HepG2 (cell line): ENCODE data around the gene WWC2. TPM values are rescaled to one million over a fixed set of nuclear protein-coding genes. Genes with fewer than 3 reads are reported as not detected.

Experiments
- ATAC-seq: fragments of 200-7000 bp; cut with Tn5 transposase; 3 replicates; pipeline ENCODE4 v1.9.1; 2020; ENCODE audit warnings: mild to moderate bottlenecking, moderate library complexity
- BruUV-seq: library from RNA; stranded (reverse); fragments of 400-500 nt; replicated peaks from 2 replicates; lab custom pipeline; 2021; lab: Mats Ljungman, UMichigan
- CTCF ChIA-PET: fragments of 300-600 bp; formaldehyde crosslinking; extraction: SDS; loops from one replicate; lab custom pipeline; 2021; ENCODE audit warnings: low total read pairs, inconsistent platforms, low intra/inter-chr PET ratio; lab: Yijun Ruan, JAX
- POLR2A ChIA-PET: fragments of 350-600 bp; sonication (Branson Sonifier 250); formaldehyde crosslinking; loops from one replicate; lab custom pipeline; 2020; ENCODE audit warnings: antibody characterized with exemption, inconsistent platforms; lab: Yijun Ruan, JAX
- DNase-seq: peaks from one replicate; pipeline ENCODE4 v3.0.0-alpha.2; 2015; ENCODE audit warnings: low spot score
- FAIRE-seq: peaks from 3 replicates; lab custom pipeline; 2011; peaks lifted over from hg19 to GRCh38; lab: Jason Lieb, UNC
- H2AFZ ChIP-seq: one replicate; pipeline ENCODE4 v1.6.1; 2011; ENCODE audit warnings: low read length, inconsistent platforms
- H3K27ac ChIP-seq: fragments of 300-600 bp; 3 replicates; pipeline ENCODE4 v1.8.0; 2011; ENCODE audit warnings: mixed run types, mild to moderate bottlenecking, mixed read lengths, low read length, inconsistent platforms; ENCODE audit not compliant: insufficient read depth; ENCODE audit errors: extremely low read length
- H3K27me3 ChIP-seq, 2 experiments: fragments of 200-600 bp in 1 of 2; 2 replicates in 1 of 2; 3 replicates in 1 of 2; pipeline versions ENCODE4 v1.6.0 to v1.8.0; 2011; ENCODE audit warnings: low read length in 2 of 2, mild to moderate bottlenecking in 2 of 2, moderate library complexity in 2 of 2, inconsistent platforms in 1 of 2; ENCODE audit not compliant: insufficient read depth in 2 of 2, control insufficient read depth in 1 of 2
- H3K36me3 ChIP-seq, 2 experiments: fragments of 200-600 bp in 1 of 2; replicated peaks in 1 of 2; 2 replicates in 1 of 2; 3 replicates in 1 of 2; pipeline versions ENCODE4 v1.5.1 to v1.8.0; 2011; ENCODE audit warnings: low read length in 2 of 2, inconsistent platforms in 1 of 2; ENCODE audit not compliant: insufficient read depth in 2 of 2, control insufficient read depth in 1 of 2
- H3K4me1 ChIP-seq: 2 replicates; pipeline ENCODE4 v1.5.1; 2012; ENCODE audit warnings: low read length, inconsistent platforms; ENCODE audit not compliant: insufficient read depth
- H3K4me2 ChIP-seq: 2 replicates; pipeline ENCODE4 v1.6.0; 2011; ENCODE audit warnings: low read depth, low read length, inconsistent platforms
- H3K4me3 ChIP-seq, 3 experiments: fragments of 200-600 bp in 1 of 3; sonication (generic), shearing (Covaris generic) in 1 of 3; replicated peaks in 1 of 3; 2 replicates each; pipeline ENCODE4 v1.5.1; 2011 to 2016; ENCODE audit warnings: low read length in 3 of 3, inconsistent platforms in 2 of 3, low read depth in 2 of 3, mild to moderate bottlenecking in 2 of 3, control low read depth in 1 of 3, mixed read lengths in 1 of 3; ENCODE audit not compliant: insufficient read depth in 1 of 3
- H3K79me2 ChIP-seq: one replicate; pipeline ENCODE4 v1.6.1; 2011; ENCODE audit warnings: low read length, inconsistent platforms; ENCODE audit not compliant: insufficient read depth
- H3K9ac ChIP-seq: 2 replicates; pipeline ENCODE4 v1.6.0; 2011; ENCODE audit warnings: mild to moderate bottlenecking, low read depth, low read length, inconsistent platforms; ENCODE audit not compliant: insufficient read depth
- H3K9me3 ChIP-seq: 2 replicates; pipeline ENCODE4 v1.5.1; 2012; ENCODE audit warnings: mild to moderate bottlenecking, low read length
- H4K20me1 ChIP-seq: 2 replicates; pipeline ENCODE4 v1.6.0; 2011; ENCODE audit warnings: inconsistent platforms, mild to moderate bottlenecking, low read length, moderate library complexity; ENCODE audit not compliant: insufficient read depth
- CEBPB ChIP-seq: IDR thresholded peaks from 2 replicates; pipeline ENCODE4 v1.6.1; 2011; ENCODE audit warnings: low read depth, low read length, improper control_type of control experiment, borderline replicate concordance
- MAFF ChIP-seq: IDR thresholded peaks from 2 replicates; pipeline ENCODE4 v1.6.1; 2011; ENCODE audit warnings: low read depth, low read length, improper control_type of control experiment
- MAFK ChIP-seq, 2 experiments: IDR thresholded peaks in 1 of 2; conservative IDR thresholded peaks in 1 of 2; 2 replicates each; pipeline ENCODE4 v1.6.1; 2011; ENCODE audit warnings: improper control_type of control experiment in 2 of 2, low read length in 2 of 2
- PHB2 ChIP-seq: fragments of 450-650 bp; IDR thresholded peaks from 2 replicates; pipeline ENCODE4 v1.6.1; 2018; ENCODE audit not compliant: partially characterized antibody
- TAF15 ChIP-seq: fragments of 200-400 bp; formaldehyde crosslinking; IDR thresholded peaks from one replicate; pipeline ENCODE4 v1.6.1; 2018; ENCODE audit warnings: mild to moderate bottlenecking, low read depth, low read length; ENCODE audit not compliant: poor library complexity, severe bottlenecking
- ZNF260 ChIP-seq: sonication (generic); formaldehyde crosslinking; IDR thresholded peaks from 2 replicates; pipeline ENCODE4 v1.4.0; 2020; ENCODE audit warnings: missing genetic modification reagents, low read depth, mild to moderate bottlenecking, borderline replicate concordance
- ZNF569 ChIP-seq: sonication (generic); formaldehyde crosslinking; IDR thresholded peaks from 2 replicates; pipeline ENCODE4 v1.5.0; 2020; ENCODE audit warnings: mild to moderate bottlenecking, missing genetic modification reagents, moderate library complexity, borderline replicate concordance
- ZNF605 ChIP-seq: sonication (generic); formaldehyde crosslinking; IDR thresholded peaks from 2 replicates; pipeline ENCODE4 v1.8.0; 2022; ENCODE audit warnings: mild to moderate bottlenecking, missing genetic modification reagents
- ZNF737 ChIP-seq: sonication (generic); formaldehyde crosslinking; IDR thresholded peaks from 2 replicates; pipeline ENCODE4 v1.5.0; 2020; ENCODE audit warnings: missing genetic modification reagents, mild to moderate bottlenecking, borderline replicate concordance
- WGBS: methylation state at CpG from one replicate; pipeline ENCODE4 v1.1.6; 2017; ENCODE audit warnings: low lambda C conversion rate; 5-methylcytosine and 5-hydroxymethylcytosine counted together
- in situ Hi-C: cut with HindIII; loops from 2 replicates; pipeline ENCODE4 v1.10.0; 2017; ENCODE audit warnings: low pct_unique_long_range_greater_than_20kb; ENCODE audit not compliant: extremely low pct_ligation_motif_present
- intact Hi-C: fragments of 100-400 bp; cut with micrococcal nuclease; formaldehyde crosslinking; loops from one replicate; pipeline ENCODE4 v1.10.0; 2022; ENCODE audit not compliant: unreplicated experiment
- polyA plus RNA-seq, 8 experiments: library from polyadenylated mRNA; depleted of rRNA in 3 of 8; stranded (reverse) in 7 of 8; unstranded in 1 of 8; fragments of >200 nt; fragmentation: Illumina TruSeq in 4 of 8; extraction: Trizol in 4 of 8; gene quantifications; 2 replicates each; pipeline versions ENCODE4 v1.2.1 to v1.2.3, GENCODE V29; 2011 to 2016; ENCODE audit warnings: low read depth in 4 of 8, missing spikeins in 1 of 8, mixed read lengths in 1 of 8; ENCODE audit not compliant: insufficient read depth in 1 of 8
- total RNA-seq, 5 experiments: library from RNA; depleted of rRNA; stranded (reverse); fragments of >200 nt; fragmentation: Illumina TruSeq; extraction: Trizol; gene quantifications; 2 replicates each; pipeline ENCODE4 v1.2.3, GENCODE V29; 2016; ENCODE audit warnings: low read depth in 1 of 5
- TF ChIP-seq, protein P1 (sequence below): sonication (generic); formaldehyde crosslinking; IDR thresholded peaks from 2 replicates; pipeline ENCODE4 v1.8.0; 2022; ENCODE audit warnings: low read depth, missing genetic modification reagents

Gene WWC2
- total and polyA plus RNA-seq, 2 of the 13 experiments (the other 11 are each of a cell fraction or from before 2014, with no cell fraction given) = 40.0 to 50.1 TPM

DNA sequence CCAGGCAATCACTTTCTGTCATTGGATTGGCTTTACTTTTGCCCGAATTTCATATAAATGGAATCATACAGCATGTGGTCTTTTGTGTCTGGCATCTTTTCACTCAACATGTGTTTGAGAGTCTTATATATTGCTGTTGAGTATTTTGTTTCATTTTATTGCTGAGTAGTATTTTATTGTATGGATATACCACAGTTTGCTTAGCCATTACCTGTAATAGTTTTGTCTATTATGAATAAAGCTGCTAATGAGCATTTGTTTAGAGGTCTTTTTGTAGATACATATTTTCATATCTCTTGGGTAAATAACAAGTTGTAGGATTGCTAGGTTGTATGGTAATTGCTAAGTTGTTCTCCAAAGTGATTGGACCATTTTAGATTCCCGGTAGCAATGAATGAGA lies 105.7 kb downstream of the WWC2 start:
- Histone ChIP-seq H2AFZ (no peak overlapping the region), H3K4me2 (no peak overlapping the region), H3K9me3 (no peaks in the 10 kb centered on the region), H3K4me1 (peaks cover 7% of the 10 kb centered on the region; the same call in 1 of the 2 replicates), H3K36me3 (peaks cover 8 to 40% of the 10 kb centered on the region in 2 experiments), H3K9ac (no peak overlapping the region), H3K27ac (no peak overlapping the region), H3K4me3 (no peak overlapping the region), H3K79me2 (peaks cover 44% of the 10 kb centered on the region), H4K20me1 (peaks cover 4% of the 10 kb centered on the region; the same call in 1 of the 2 replicates), H3K27me3 (no peaks in the 10 kb centered on the region)
- intact Hi-C loops (no loop called here), in situ Hi-C loops (no loop called here)
- WGBS = 94% methylated on average over 2 of the region's 2 CpGs
- CTCF ChIA-PET = no interaction called here
- ATAC-seq (no peak), FAIRE-seq (no peak), DNase-seq (no peak)
- no peak for TF ChIP-seq PHB2
- no peak for TF ChIP-seq ZNF737 (CRISPR knock-in tag)
- peak; percentile 21 to 37; a peak in 2 of 4 replicates for TF ChIP-seq MAFK (conservative IDR thresholded peaks at IDR 0.05 in 1 of 2, IDR thresholded peaks at IDR 0.05 in 1 of 2; ENCODE audit: low read length in 2 of 2)
- no peak for TF ChIP-seq ZNF260 (CRISPR knock-in tag)
- peak; percentile 46 for TF ChIP-seq MAFF
- TF ChIP-seq TAF15 = no peak
- POLR2A ChIA-PET = no interaction called here
- BruUV-seq = no TSS peak

DNA sequence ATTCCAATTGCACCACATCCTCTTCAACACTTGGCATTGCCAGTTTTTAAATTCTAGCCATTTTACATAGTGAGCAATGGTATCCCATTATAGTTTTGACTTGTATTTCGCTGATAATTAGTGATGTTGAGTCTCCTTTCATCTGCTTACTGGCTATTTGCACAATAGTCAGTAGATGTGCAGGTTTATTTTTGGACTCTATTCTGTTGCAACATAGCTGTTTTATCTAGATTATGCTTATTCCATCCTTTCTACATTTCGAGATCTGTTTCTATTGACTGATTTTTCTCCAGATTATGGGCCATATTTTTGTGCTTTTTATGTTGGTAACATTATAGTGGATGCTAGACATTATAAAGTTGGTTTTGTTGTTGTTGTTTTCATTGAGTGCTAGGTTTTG lies 106.1 kb downstream of the WWC2 start:
- H3K9ac ChIP-seq = no peak overlapping the region
- ATAC-seq (no peak), FAIRE-seq (no peak), DNase-seq (no peak)
- H3K27me3 ChIP-seq = no peaks in the 10 kb centered on the region
- TF ChIP-seq ZNF569 (CRISPR knock-in tag) (no peak), ZNF605 (CRISPR knock-in tag) (no peak), CEBPB (peak; percentile 27; the same call in 1 of the 2 replicates)
- TF ChIP-seq, protein P1, sequence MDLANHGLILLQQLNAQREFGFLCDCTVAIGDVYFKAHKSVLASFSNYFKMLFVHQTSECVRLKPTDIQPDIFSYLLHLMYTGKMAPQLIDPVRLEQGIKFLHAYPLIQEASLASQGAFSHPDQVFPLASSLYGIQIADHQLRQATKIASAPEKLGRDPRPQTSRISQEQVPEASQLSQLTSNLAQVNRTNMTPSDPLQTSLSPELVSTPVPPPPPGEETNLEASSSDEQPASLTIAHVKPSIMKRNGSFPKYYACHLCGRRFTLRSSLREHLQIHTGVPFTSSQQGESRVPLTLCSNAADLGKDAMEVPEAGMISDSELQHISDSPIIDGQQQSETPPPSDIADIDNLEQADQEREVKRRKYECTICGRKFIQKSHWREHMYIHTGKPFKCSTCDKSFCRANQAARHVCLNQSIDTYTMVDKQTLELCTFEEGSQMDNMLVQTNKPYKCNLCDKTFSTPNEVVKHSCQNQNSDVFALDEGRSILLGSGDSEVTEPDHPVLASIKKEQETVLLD (CRISPR knock-in tag) = no peak
- H3K79me2 ChIP-seq = peaks cover 44% of the 10 kb centered on the region
- in situ Hi-C loops (no loop called here), intact Hi-C loops (no loop called here)
- H3K36me3 ChIP-seq = peaks cover 8 to 43% of the 10 kb centered on the region in 2 experiments
- 82% methylated on average over 1 of the region's 2 CpGs for WGBS
- no peak overlapping the region for H2AFZ ChIP-seq
- H3K4me3 ChIP-seq = no peak overlapping the region
- H4K20me1 ChIP-seq = peaks cover 4% of the 10 kb centered on the region; the same call in 1 of the 2 replicates
- peaks cover 7% of the 10 kb centered on the region; the same call in 1 of the 2 replicates for H3K4me1 ChIP-seq
- H3K4me2 ChIP-seq = no peak overlapping the region
- BruUV-seq = no TSS peak
- no peak overlapping the region for H3K27ac ChIP-seq
- POLR2A ChIA-PET = no interaction called here
- no peaks in the 10 kb centered on the region for H3K9me3 ChIP-seq
- CTCF ChIA-PET = no interaction called here
